SK-N-SH treated with all-trans-retinoic acid at 6 μM for 48 hours (cell line): Measurements from ENCODE around the gene POLR3G.

ENCODE experiments used
- ARNTL ChIP-seq: fragments of 450-650 bp; formaldehyde crosslinking; IDR thresholded peaks from 2 replicates; pipeline ENCODE4 v1.5.0; 2020; ENCODE audit warnings: low read depth, mild to moderate bottlenecking, moderate library complexity, borderline replicate concordance
- CSDC2 ChIP-seq: fragments of 250-450 bp; sonication (Bioruptor Pico); IDR thresholded peaks from 2 replicates; pipeline ENCODE4 v1.5.0; 2020; ENCODE audit warnings: mild to moderate bottlenecking, moderate library complexity
- PATZ1 ChIP-seq: fragments of 250-450 bp; sonication (Bioruptor Pico); IDR thresholded peaks from 2 replicates; pipeline ENCODE4 v1.8.0; 2020; ENCODE audit warnings: mild to moderate bottlenecking, moderate library complexity, borderline replicate concordance
- POU6F1 ChIP-seq: fragments of 250-450 bp; sonication (Bioruptor Pico); IDR thresholded peaks from 2 replicates; pipeline ENCODE4 v1.8.0; 2021; ENCODE audit warnings: low read depth, mild to moderate bottlenecking, moderate library complexity, borderline replicate concordance
- PPARA ChIP-seq: fragments of 250-450 bp; sonication (Bioruptor Pico); IDR thresholded peaks from 2 replicates; pipeline ENCODE4 v1.5.0; 2020; ENCODE audit warnings: mild to moderate bottlenecking, borderline replicate concordance
- RARB ChIP-seq: fragments of 250-450 bp; sonication (Bioruptor Pico); IDR thresholded peaks from 2 replicates; pipeline ENCODE4 v1.8.0; 2021; ENCODE audit warnings: mild to moderate bottlenecking, moderate library complexity
- SNAI2 ChIP-seq: fragments of 250-450 bp; sonication (Bioruptor Pico); IDR thresholded peaks from 2 replicates; pipeline ENCODE4 v1.5.0; 2020; ENCODE audit warnings: mild to moderate bottlenecking, moderate library complexity
- TOX ChIP-seq: fragments of 250-450 bp; sonication (Bioruptor Pico); IDR thresholded peaks from 2 replicates; pipeline ENCODE4 v1.8.0; 2021; ENCODE audit warnings: mild to moderate bottlenecking, moderate library complexity, borderline replicate concordance
- ZFP3 ChIP-seq: fragments of 250-450 bp; sonication (Bioruptor Pico); IDR thresholded peaks from 2 replicates; pipeline ENCODE4 v1.5.0; 2020; ENCODE audit warnings: mild to moderate bottlenecking, moderate library complexity
- ZFP30 ChIP-seq: fragments of 450-650 bp; formaldehyde crosslinking; IDR thresholded peaks from 2 replicates; pipeline ENCODE4 v1.5.0; 2022; ENCODE audit warnings: mild to moderate bottlenecking, moderate library complexity

- no peak for TF ChIP-seq SNAI2
- no peak for TF ChIP-seq ZFP3 (CRISPR knock-in tag)
- no peak for TF ChIP-seq ZFP30 (CRISPR knock-in tag)
- TF ChIP-seq RARB (CRISPR knock-in tag), result no peak
- no peak for TF ChIP-seq ARNTL (CRISPR knock-in tag)
- no peak for TF ChIP-seq POU6F1 (CRISPR knock-in tag)
- TF ChIP-seq CSDC2, result no peak
- no peak for TF ChIP-seq PATZ1 (CRISPR knock-in tag)
- no peak for TF ChIP-seq TOX (CRISPR knock-in tag)
- no peak for TF ChIP-seq PPARA (CRISPR knock-in tag)
These were observed 44.4 kb downstream of the POLR3G start for GRCh38 chr5:90519081-90519480.
